Endothelial cell of umbilical vein (primary cell): ENCODE results near the gene KRTAP22-1. TPM values are rescaled to one million over a fixed set of nuclear protein-coding genes. Genes with fewer than 3 reads are reported as not detected.

Experiments used
- BruUV-seq: library from RNA; stranded (reverse); fragments of 400-500 nt; replicated peaks from 2 replicates; lab custom pipeline; 2021; lab: Mats Ljungman, UMichigan
- CTCF ChIA-PET: fragments of 300-600, 350-600 bp; sonication (Branson Sonifier 250); formaldehyde crosslinking; loops from one replicate; lab custom pipeline; 2021; ENCODE audit warnings: antibody characterized with exemption, inconsistent platforms; lab: Charles Lee
- POLR2A ChIA-PET: fragments of 300-600, 350-600 bp; sonication (Branson Sonifier 250); formaldehyde crosslinking; loops from one replicate; lab custom pipeline; 2021; ENCODE audit warnings: antibody characterized with exemption, inconsistent platforms; lab: Charles Lee
- DNase-seq: peaks from one replicate; pipeline ENCODE4 v3.0.0-alpha.2; 2011; ENCODE audit warnings: low read depth, low spot score
- FAIRE-seq: peaks from 2 replicates; lab custom pipeline; 2011; peaks lifted over from hg19 to GRCh38; lab: Jason Lieb, UNC
- H2AFZ ChIP-seq: 2 replicates; pipeline ENCODE4 v1.6.0; 2012; ENCODE audit warnings: low read depth, low read length, control low read depth, inconsistent platforms
- H3K27ac ChIP-seq: 2 replicates; pipeline ENCODE4 v1.5.1; 2011; ENCODE audit warnings: low read depth, mild to moderate bottlenecking, control low read depth, low read length, moderate library complexity; ENCODE audit not compliant: insufficient read depth
- H3K27me3 ChIP-seq, 2 experiments: 2 replicates each; pipeline versions ENCODE4 v1.6.0 to v1.6.1; 2011; ENCODE audit warnings: low read length in 2 of 2, mixed read lengths in 1 of 2; ENCODE audit not compliant: control insufficient read depth in 2 of 2, insufficient read depth in 2 of 2
- H3K36me3 ChIP-seq, 2 experiments: 2 replicates in 1 of 2; 3 replicates in 1 of 2; pipeline ENCODE4 v1.5.1; 2011; ENCODE audit warnings: low read length in 2 of 2, mild to moderate bottlenecking in 1 of 2, moderate library complexity in 1 of 2; ENCODE audit not compliant: control insufficient read depth in 2 of 2, insufficient read depth in 2 of 2; ENCODE audit errors: extremely low read depth in 1 of 2
- H3K4me1 ChIP-seq: 3 replicates; pipeline ENCODE4 v1.5.1; 2011; ENCODE audit warnings: mild to moderate bottlenecking, low read length; ENCODE audit not compliant: control insufficient read depth, insufficient read depth; ENCODE audit errors: extremely low read depth
- H3K4me2 ChIP-seq: 2 replicates; pipeline ENCODE4 v1.6.1; 2011; ENCODE audit warnings: low read length, control low read depth, mixed read lengths; ENCODE audit not compliant: insufficient read depth
- H3K4me3 ChIP-seq, 3 experiments: fragments of 200-600 bp in 1 of 3; sonication (generic), shearing (Covaris generic) in 1 of 3; replicated peaks in 1 of 3; 2 replicates each; pipeline ENCODE4 v1.5.1; 2011 to 2016; ENCODE audit warnings: control low read depth in 3 of 3, low read length in 3 of 3, mild to moderate bottlenecking in 2 of 3, inconsistent platforms in 1 of 3, low read depth in 1 of 3, moderate library complexity in 1 of 3; ENCODE audit not compliant: insufficient read depth in 1 of 3
- H3K79me2 ChIP-seq: 2 replicates; pipeline ENCODE4 v1.6.0; 2012; ENCODE audit warnings: low read length, inconsistent platforms; ENCODE audit not compliant: control insufficient read depth, insufficient read depth
- H3K9ac ChIP-seq: replicated peaks from 2 replicates; pipeline ENCODE3; 2011; ENCODE audit warnings: low read length, control low read depth; ENCODE audit not compliant: insufficient read depth; ENCODE audit errors: extremely low read depth
- H3K9me1 ChIP-seq: replicated peaks from 3 replicates; pipeline ENCODE4 v1.6.0; 2011; ENCODE audit warnings: mild to moderate bottlenecking, low read length; ENCODE audit not compliant: control insufficient read depth, insufficient read depth; ENCODE audit errors: extremely low read depth
- H3K9me3 ChIP-seq: replicated peaks from 2 replicates; pipeline ENCODE4 v1.5.1; 2012; ENCODE audit warnings: low read length, inconsistent platforms; ENCODE audit not compliant: control insufficient read depth, insufficient read depth
- H4K20me1 ChIP-seq: replicated peaks from 2 replicates; pipeline ENCODE3; 2011; ENCODE audit warnings: mild to moderate bottlenecking, low read length; ENCODE audit not compliant: control insufficient read depth, insufficient read depth; ENCODE audit errors: extremely low read depth
- EZH2 ChIP-seq: IDR thresholded peaks from 2 replicates; pipeline ENCODE4 v1.6.1; 2012; ENCODE audit warnings: borderline replicate concordance, low read depth, mild to moderate bottlenecking, moderate library complexity, low read length, inconsistent platforms; ENCODE audit not compliant: severe bottlenecking
- FOS ChIP-seq: IDR thresholded peaks from 2 replicates; pipeline ENCODE4 v1.6.1; 2011; ENCODE audit warnings: mild to moderate bottlenecking, low read length, moderate library complexity, borderline replicate concordance; ENCODE audit not compliant: insufficient read depth
- GATA2 ChIP-seq: IDR thresholded peaks from 2 replicates; pipeline ENCODE4 v1.7.0; 2011; ENCODE audit warnings: low read depth, mild to moderate bottlenecking, moderate library complexity, mixed read lengths, low read length; ENCODE audit not compliant: insufficient read length, insufficient read depth
- JUN ChIP-seq: IDR thresholded peaks from 2 replicates; pipeline ENCODE4 v1.6.1; 2011; ENCODE audit warnings: borderline replicate concordance, low read depth; ENCODE audit not compliant: insufficient read length, insufficient read depth
- MYC ChIP-seq: IDR thresholded peaks from one replicate; pipeline ENCODE4 v1.6.1; 2011; ENCODE audit warnings: mild to moderate bottlenecking, low read depth, low read length
- POLR2A ChIP-seq: IDR thresholded peaks from 2 replicates; pipeline ENCODE4 v1.6.1; 2012; ENCODE audit warnings: low read depth, mild to moderate bottlenecking, control low read depth, low read length
- POLR2AphosphoS5 ChIP-seq: IDR thresholded peaks from 2 replicates; pipeline ENCODE4 v1.6.1; 2012; ENCODE audit warnings: low read depth, mild to moderate bottlenecking, control low read depth, low read length, moderate library complexity; ENCODE audit not compliant: insufficient read depth
- dilution Hi-C: fragments of 300-500 bp; cut with MboI; formaldehyde crosslinking; loops from one replicate; pipeline ENCODE4 v1.15.0; 2019; ENCODE audit warnings: low sequenced_read_pairs; ENCODE audit not compliant: extremely low pct_ligation_motif_present
- intact Hi-C: fragments of 100-400 bp; cut with micrococcal nuclease; formaldehyde crosslinking; loops from one replicate; pipeline ENCODE4 v1.10.0; 2022
- polyA plus RNA-seq, 4 experiments: library from polyadenylated mRNA; depleted of rRNA in 3 of 4; stranded (reverse) in 3 of 4; unstranded in 1 of 4; fragments of >200 nt; gene quantifications; 2 replicates each; pipeline versions ENCODE4 v1.2.1 to v1.2.3, GENCODE V29; 2011 to 2012; ENCODE audit warnings: missing spikeins in 1 of 4
- total RNA-seq: library from RNA; stranded (reverse); gene quantifications from 2 replicates; pipeline ENCODE4 v1.2.3, GENCODE V29; 2021
- TF ChIP-seq, protein P1 (sequence below): IDR thresholded peaks from 2 replicates; pipeline ENCODE4 v1.6.1; 2011; ENCODE audit not compliant: insufficient read depth, insufficient read length
- TF ChIP-seq, protein P2 (sequence below), 2 donors: IDR thresholded peaks; 1 replicate in 1 of 2; 2 replicates in 1 of 2; pipeline ENCODE4 v1.5.1; 2011; ENCODE audit warnings: low read length in 2 of 2, mild to moderate bottlenecking in 2 of 2, moderate library complexity in 2 of 2, control low read depth in 1 of 2, inconsistent platforms in 1 of 2, low read depth in 1 of 2; ENCODE audit not compliant: insufficient read depth in 1 of 2; ENCODE audit errors: extremely low read depth in 1 of 2

KRTAP22-1 gene
- total and polyA plus RNA-seq, 2 donors (not counting 3 experiments of a cell fraction or from before 2014, with no cell fraction given), result not detected

DNA sequence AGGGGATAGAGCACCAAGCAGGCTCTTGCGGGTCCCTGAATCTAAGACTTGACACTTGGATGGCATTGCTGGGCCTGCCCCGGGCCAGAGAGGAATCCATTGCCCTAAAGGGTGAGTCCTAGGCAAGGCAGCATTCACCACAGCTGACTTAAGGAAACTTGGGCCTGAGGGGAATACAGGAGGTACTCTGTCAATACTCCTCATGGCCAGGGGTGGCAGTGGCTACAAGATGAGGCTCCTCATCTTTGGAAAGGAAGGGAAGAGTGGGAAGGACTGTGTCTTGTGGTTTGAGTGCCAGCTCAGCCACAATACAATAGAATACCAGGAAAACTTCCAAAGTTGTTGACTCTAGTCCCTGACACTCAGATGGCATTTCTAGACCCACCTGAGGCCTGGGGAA lies 5.1 kb downstream of the KRTAP22-1 start:
- no TSS peak for BruUV-seq
- Histone ChIP-seq H3K27me3 (no peaks in the 10 kb centered on the region), H3K27ac (no peak overlapping the region), H3K9me1 (no peaks in the 10 kb centered on the region), H3K4me2 (no peak overlapping the region), H3K9me3 (peaks cover 2% of the 10 kb centered on the region), H3K9ac (no peak overlapping the region), H3K4me1 (no peaks in the 10 kb centered on the region), H3K79me2 (no peaks in the 10 kb centered on the region), H3K36me3 (no peaks in the 10 kb centered on the region), H4K20me1 (no peaks in the 10 kb centered on the region), H2AFZ (no peak overlapping the region), H3K4me3 (no peak overlapping the region)
- intact Hi-C loops, result no loop called here
- ChIA-PET CTCF (no interaction called here), POLR2A (no interaction called here)
- dilution Hi-C loops, result no loop called here
- no peak for FAIRE-seq
- no peak for DNase-seq
- TF ChIP-seq EZH2 (no peak), GATA2 (no peak), MYC (no peak), POLR2AphosphoS5 (no peak), FOS (no peak), POLR2A (no peak), JUN (no peak)
- TF ChIP-seq, protein P1, sequence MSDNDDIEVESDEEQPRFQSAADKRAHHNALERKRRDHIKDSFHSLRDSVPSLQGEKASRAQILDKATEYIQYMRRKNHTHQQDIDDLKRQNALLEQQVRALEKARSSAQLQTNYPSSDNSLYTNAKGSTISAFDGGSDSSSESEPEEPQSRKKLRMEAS, result no peak
- TF ChIP-seq, protein P2, sequence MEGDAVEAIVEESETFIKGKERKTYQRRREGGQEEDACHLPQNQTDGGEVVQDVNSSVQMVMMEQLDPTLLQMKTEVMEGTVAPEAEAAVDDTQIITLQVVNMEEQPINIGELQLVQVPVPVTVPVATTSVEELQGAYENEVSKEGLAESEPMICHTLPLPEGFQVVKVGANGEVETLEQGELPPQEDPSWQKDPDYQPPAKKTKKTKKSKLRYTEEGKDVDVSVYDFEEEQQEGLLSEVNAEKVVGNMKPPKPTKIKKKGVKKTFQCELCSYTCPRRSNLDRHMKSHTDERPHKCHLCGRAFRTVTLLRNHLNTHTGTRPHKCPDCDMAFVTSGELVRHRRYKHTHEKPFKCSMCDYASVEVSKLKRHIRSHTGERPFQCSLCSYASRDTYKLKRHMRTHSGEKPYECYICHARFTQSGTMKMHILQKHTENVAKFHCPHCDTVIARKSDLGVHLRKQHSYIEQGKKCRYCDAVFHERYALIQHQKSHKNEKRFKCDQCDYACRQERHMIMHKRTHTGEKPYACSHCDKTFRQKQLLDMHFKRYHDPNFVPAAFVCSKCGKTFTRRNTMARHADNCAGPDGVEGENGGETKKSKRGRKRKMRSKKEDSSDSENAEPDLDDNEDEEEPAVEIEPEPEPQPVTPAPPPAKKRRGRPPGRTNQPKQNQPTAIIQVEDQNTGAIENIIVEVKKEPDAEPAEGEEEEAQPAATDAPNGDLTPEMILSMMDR (IDR thresholded peaks at IDR 0.05; ENCODE audit: extremely low read depth in 1 of 2, insufficient read depth in 1 of 2, low read depth in 1 of 2, low read length in 2 of 2), result no peak
